GM23338 (cell line): ENCODE measurements around the gene ANKRD11.

ENCODE experiments used
- ETS1 ChIP-seq: IDR thresholded peaks from 2 replicates; pipeline ENCODE4 v1.6.1; 2016; ENCODE audit warnings: antibody characterized with exemption
- EZH2phosphoT487 ChIP-seq: fragments of 200-600 bp; sonication (generic); IDR thresholded peaks from one replicate; pipeline ENCODE4 v1.8.1; 2018; ENCODE audit warnings: antibody characterized with exemption; ENCODE audit not compliant: unreplicated experiment
- POLR2AphosphoS5 ChIP-seq: IDR thresholded peaks from 2 replicates; pipeline ENCODE4 v1.6.1; 2016; ENCODE audit warnings: antibody characterized with exemption, low read depth
- ZNF331 ChIP-seq: fragments of 250-450 bp; sonication (Bioruptor Pico); IDR thresholded peaks from 2 replicates; pipeline ENCODE4 v1.5.0; 2020; ENCODE audit warnings: low read depth, mild to moderate bottlenecking, moderate library complexity
- TF ChIP-seq, protein P1 (sequence below), 2 experiments: fragments of 200-600 bp in 1 of 2; sonication (generic) in 1 of 2; conservative IDR thresholded peaks; 2 replicates each; pipeline versions ENCODE4 v1.5.1 to v1.6.1; 2016 to 2017; ENCODE audit warnings: antibody characterized with exemption in 2 of 2, low read depth in 2 of 2, mild to moderate bottlenecking in 2 of 2, moderate library complexity in 1 of 2
- TF ChIP-seq, protein P2 (sequence below): IDR thresholded peaks from one replicate; pipeline ENCODE4 v1.6.1; 2018; ENCODE audit warnings: antibody characterized with exemption; ENCODE audit not compliant: unreplicated experiment

DNA sequence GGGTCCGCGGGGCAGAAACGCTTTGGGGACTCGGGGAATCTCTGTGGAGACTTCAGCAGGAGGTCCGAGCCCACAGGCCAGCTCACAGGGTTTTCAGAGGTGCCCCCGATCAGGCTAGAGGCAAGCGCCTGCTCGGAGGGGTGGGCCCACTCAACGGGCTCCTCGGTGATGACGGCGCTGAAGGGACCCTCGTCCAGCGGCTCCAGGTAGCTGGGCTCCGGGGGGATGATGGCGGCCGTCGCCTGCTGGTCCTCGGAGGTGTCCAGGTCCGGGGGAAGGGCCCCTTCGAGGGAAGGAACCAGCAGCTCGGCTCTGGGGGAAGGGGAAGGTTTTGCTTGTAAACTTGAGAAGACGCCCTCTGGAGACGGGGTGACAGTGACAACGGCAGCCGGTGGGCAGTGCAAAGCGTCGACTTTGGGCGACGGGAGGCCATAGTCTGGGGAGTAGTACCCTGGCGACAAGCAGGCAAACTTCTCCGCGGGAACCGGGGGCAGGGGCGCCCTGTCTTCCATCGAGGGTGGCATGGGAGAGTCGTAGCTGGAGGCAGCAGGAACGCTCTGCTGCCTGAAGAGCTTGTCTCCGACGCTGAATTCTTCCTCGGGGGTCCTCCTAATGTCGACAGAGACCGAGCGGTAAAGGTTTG lies 209.7 kb downstream of the ANKRD11 start:
- TF ChIP-seq, protein P1, sequence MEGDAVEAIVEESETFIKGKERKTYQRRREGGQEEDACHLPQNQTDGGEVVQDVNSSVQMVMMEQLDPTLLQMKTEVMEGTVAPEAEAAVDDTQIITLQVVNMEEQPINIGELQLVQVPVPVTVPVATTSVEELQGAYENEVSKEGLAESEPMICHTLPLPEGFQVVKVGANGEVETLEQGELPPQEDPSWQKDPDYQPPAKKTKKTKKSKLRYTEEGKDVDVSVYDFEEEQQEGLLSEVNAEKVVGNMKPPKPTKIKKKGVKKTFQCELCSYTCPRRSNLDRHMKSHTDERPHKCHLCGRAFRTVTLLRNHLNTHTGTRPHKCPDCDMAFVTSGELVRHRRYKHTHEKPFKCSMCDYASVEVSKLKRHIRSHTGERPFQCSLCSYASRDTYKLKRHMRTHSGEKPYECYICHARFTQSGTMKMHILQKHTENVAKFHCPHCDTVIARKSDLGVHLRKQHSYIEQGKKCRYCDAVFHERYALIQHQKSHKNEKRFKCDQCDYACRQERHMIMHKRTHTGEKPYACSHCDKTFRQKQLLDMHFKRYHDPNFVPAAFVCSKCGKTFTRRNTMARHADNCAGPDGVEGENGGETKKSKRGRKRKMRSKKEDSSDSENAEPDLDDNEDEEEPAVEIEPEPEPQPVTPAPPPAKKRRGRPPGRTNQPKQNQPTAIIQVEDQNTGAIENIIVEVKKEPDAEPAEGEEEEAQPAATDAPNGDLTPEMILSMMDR (conservative IDR thresholded peaks at IDR 0.05; ENCODE audit: low read depth in 2 of 2) = no peak
- no peak for TF ChIP-seq POLR2AphosphoS5
- TF ChIP-seq, protein P2, sequence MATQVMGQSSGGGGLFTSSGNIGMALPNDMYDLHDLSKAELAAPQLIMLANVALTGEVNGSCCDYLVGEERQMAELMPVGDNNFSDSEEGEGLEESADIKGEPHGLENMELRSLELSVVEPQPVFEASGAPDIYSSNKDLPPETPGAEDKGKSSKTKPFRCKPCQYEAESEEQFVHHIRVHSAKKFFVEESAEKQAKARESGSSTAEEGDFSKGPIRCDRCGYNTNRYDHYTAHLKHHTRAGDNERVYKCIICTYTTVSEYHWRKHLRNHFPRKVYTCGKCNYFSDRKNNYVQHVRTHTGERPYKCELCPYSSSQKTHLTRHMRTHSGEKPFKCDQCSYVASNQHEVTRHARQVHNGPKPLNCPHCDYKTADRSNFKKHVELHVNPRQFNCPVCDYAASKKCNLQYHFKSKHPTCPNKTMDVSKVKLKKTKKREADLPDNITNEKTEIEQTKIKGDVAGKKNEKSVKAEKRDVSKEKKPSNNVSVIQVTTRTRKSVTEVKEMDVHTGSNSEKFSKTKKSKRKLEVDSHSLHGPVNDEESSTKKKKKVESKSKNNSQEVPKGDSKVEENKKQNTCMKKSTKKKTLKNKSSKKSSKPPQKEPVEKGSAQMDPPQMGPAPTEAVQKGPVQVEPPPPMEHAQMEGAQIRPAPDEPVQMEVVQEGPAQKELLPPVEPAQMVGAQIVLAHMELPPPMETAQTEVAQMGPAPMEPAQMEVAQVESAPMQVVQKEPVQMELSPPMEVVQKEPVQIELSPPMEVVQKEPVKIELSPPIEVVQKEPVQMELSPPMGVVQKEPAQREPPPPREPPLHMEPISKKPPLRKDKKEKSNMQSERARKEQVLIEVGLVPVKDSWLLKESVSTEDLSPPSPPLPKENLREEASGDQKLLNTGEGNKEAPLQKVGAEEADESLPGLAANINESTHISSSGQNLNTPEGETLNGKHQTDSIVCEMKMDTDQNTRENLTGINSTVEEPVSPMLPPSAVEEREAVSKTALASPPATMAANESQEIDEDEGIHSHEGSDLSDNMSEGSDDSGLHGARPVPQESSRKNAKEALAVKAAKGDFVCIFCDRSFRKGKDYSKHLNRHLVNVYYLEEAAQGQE = no peak
- TF ChIP-seq ZNF331 (CRISPR knock-in tag) = no peak
- no peak for TF ChIP-seq EZH2phosphoT487
- TF ChIP-seq ETS1 = no peak
